Subcutaneous adipose tissue (tissue), 4 donors: ENCODE data around the gene LCN6. TPM values are rescaled to one million over a fixed set of nuclear protein-coding genes. Genes with fewer than 3 reads are reported as not detected.

Experiments used
- total RNA-seq, 4 donors: library from RNA; depleted of rRNA; stranded (reverse); fragments of >200 nt; gene quantifications; one replicate each; pipeline ENCODE4 v1.1.0, GENCODE V29; 2016
- TF ChIP-seq, protein P1 (sequence below): fragments of 450-650 bp; IDR thresholded peaks from one replicate; pipeline ENCODE4 v1.5.1; 2016; ENCODE audit warnings: low read depth, mild to moderate bottlenecking, control low read depth, antibody characterized with exemption, moderate library complexity

LCN6 gene
- total RNA-seq, 4 donors from 2014 or later = 2.4 to 18.3 (median 7.9) TPM

DNA sequence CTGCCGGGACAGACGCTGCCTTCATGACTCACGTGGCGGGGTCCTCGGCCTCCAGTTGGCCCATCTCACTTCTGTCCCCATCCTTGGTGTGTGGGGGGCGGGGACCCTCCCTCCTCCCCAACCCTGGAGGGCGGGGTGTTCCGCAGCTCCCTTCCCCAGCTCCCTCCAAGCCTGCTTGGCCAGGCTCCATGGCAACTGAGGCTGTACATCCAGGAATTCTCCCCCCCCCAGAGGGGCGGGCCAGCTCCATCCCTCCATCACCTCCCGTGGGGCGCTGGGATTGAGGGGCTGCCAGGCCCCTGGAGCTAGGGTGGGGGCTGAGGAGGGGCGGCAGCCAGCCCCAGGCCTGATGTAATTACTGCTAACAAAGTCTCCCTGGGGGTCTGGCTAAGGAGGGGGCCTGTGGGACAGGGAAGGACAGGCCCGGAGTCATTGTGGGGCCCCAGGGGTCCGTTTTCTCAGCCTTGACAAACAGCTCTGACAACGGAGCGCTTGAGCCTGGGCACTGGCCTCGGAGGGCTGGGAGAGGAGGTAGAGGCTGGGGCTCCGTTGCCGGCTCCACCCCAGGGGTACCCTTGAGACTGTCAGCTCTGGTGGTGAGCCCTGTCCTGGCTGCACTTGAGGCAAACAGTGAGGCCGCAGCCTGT lies 28.0 kb downstream of the LCN6 start:
- TF ChIP-seq, protein P1, sequence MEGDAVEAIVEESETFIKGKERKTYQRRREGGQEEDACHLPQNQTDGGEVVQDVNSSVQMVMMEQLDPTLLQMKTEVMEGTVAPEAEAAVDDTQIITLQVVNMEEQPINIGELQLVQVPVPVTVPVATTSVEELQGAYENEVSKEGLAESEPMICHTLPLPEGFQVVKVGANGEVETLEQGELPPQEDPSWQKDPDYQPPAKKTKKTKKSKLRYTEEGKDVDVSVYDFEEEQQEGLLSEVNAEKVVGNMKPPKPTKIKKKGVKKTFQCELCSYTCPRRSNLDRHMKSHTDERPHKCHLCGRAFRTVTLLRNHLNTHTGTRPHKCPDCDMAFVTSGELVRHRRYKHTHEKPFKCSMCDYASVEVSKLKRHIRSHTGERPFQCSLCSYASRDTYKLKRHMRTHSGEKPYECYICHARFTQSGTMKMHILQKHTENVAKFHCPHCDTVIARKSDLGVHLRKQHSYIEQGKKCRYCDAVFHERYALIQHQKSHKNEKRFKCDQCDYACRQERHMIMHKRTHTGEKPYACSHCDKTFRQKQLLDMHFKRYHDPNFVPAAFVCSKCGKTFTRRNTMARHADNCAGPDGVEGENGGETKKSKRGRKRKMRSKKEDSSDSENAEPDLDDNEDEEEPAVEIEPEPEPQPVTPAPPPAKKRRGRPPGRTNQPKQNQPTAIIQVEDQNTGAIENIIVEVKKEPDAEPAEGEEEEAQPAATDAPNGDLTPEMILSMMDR = no peak

DNA sequence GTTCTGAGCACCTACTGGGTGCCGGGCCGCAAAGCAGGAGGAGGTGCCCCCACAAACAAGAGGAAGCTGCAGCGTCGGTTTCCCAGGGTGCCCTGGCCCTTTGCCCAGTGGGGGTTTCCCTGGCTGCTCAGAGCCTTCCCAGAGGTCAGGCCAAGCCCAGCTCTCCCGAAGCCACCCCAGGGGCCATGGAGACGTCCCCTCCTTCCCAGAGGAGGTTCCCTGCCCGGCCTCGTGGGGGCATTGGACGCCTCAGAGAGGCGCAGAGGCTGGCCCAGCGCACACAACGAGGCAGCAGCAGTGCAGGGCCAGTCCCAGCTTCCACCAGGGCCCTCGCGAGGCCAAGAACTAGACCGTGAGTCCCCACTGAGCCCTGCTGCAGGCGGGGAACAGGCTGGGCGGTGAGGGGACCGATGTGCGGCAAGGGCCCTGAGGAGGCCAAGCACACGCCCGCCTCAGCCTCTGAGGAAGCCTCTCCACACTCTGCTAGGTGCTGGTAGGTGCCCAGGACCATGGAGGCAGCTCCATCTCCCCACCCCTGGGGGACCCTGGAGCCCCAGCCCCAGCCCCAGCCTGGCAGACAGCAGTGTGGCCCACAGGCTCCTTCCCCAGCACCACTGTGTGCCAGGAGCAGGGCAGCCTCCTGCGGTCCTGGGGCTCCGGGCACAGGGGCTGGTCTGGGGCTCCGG lies 29.0 kb downstream of the LCN6 start:
- TF ChIP-seq, protein P1 = no peak

DNA sequence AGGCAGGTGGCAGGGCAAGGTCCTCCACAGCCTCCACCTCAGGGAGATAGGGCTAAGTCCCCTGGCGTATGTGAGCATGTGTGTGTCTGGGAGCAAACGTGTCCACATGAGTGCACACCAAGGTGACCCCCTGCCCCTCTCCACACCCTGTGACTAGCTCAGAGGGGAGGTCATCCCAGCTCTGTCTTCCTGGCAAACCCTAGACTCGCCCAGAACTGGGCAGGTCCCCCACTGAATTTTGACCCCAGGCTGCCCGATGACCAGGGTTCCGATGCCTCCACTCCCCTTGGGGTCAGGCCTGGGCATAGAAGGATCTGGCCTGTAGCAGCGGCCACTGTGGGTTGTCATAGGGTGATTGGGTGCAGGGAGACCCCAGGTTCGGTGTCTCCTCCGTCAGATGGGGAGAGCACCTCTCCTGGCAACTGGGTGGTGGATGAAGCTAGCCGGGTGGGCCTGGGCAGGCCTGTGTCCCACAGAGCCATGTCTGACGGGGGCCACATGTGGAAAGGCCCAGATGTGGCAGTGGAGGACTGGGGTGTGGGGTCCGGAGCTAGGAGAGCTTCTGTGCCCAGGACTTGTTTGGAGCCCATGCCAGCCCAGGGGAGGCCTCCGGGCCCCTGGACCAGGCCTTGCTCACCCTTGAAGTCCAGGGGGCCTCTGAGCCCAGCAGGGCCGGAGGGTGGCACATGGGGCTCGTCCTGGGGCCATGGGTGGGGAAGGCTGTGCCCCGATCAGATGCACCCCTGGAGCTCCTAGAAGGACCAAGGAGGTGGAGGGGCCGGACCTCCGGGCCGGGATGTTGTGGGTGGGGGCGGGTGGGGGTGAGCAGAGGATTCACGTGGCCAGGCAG lies 29.8 kb downstream of the LCN6 start:
- TF ChIP-seq, protein P1 = no peak

DNA sequence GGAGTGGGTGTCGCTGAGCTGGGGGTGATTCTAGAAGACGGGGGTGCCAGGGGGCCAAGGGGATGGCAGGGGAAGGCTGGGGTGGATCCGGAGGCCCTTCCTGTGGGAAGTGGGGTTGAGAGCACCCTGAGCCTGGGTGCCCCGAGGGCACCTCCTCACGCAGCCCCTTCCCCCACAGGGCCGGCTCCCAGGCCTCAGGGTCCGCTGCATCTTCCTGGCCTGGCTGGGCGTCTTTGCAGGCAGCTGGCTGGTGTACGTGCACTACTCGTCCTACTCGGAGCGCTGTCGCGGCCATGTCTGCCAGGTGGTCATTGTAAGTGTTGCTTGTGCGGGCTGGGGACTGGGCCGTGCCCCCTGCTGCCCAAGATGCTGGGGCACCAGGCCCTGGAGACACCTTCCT lies 30.9 kb downstream of the LCN6 start:
- TF ChIP-seq, protein P1 = no peak

DNA sequence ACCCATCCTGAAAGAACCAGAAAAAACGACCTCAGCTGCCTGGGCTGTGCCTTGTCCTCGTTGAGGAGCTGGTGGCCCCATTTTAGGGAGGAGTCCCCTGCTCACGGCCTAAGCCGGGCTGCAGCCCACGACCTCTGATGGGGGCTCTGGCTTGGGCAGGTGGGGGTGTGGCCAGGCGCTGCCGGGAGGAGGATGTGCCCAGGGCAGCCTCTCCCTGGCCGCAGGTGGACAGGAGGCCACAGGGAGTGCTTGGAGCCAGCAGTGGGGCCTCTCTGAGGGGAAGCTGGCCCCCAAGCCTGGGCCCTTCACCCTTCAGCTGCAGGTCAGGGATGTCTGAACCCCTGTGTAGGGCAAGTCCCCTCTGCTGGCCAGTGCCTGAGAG lies 33.4 kb downstream of the LCN6 start:
- TF ChIP-seq, protein P1 = no peak

DNA sequence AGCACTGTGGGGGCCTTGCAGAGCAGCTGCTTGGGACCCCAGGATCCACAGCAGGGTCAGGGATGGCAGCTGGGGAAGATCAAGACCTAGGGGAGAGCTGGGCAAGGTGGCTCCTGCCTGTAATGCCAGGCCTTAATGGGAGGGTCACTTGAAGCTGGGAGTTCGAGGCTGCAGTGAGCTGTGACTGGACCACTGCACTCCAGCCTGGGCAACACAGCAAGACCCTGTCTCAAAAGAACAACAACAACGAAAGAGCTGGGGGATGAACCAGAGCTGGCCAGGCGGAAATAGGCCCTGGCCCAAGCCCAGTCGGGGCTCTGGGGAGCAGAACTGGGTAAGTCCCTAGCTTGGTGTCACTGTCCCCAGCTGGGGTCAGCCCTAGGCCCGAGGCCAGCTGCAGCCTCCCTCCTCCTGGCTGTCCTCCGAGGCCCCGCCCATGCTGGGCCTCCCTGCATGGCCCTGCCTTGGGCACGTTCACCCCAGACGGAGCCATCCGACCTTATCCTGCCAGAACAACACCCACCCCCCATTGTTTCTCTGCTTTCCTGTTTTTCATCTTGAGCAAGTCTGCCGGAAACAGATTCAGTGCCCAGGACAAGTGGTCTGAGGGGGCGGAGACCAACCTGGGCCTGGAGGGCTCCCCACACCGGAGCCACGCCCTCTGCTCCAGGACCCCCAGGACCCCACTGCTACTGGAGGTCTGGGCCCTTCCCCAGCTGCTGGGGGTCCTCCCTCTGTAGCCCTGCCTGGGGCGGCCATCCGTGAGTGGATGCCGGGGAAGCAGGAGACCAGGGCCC lies 34.0 kb downstream of the LCN6 start:
- TF ChIP-seq, protein P1 = no peak

DNA sequence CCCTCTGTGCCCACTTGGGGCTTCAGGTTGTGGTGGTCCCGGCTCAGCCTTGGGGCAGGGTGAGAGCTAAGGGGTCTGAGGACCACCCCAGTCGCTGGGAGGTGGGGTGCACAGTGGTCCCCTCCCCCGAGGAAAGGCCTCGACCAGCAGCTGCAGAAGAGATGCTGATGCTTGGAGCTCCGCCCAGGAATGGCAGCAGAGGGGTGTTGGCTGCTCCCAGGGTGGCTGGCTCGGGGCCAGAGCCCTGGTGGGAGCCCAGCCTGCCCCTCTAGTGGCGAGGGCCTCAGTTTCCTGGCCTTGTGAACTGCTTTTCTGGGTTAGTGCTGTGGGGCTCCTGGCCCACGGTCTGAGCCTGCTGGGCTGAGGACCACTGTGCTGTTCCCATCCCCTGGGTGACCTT lies 34.8 kb downstream of the LCN6 start:
- TF ChIP-seq, protein P1 = no peak
